DND-41 (cell line): ENCODE data around the gene PARS2.

Source experiments
- EZH2 ChIP-seq: IDR thresholded peaks from 3 replicates; pipeline ENCODE4 v1.6.1; 2012; ENCODE audit warnings: borderline replicate concordance, low read depth, mild to moderate bottlenecking, moderate library complexity, low read length, inconsistent platforms; ENCODE audit not compliant: severe bottlenecking
- TF ChIP-seq, protein P1 (sequence below): IDR thresholded peaks from 2 replicates; pipeline ENCODE4 v1.5.1; 2012; ENCODE audit warnings: borderline replicate concordance, low read length, moderate library complexity, mild to moderate bottlenecking; ENCODE audit not compliant: poor library complexity, severe bottlenecking; ENCODE audit errors: extremely low read depth

DNA sequence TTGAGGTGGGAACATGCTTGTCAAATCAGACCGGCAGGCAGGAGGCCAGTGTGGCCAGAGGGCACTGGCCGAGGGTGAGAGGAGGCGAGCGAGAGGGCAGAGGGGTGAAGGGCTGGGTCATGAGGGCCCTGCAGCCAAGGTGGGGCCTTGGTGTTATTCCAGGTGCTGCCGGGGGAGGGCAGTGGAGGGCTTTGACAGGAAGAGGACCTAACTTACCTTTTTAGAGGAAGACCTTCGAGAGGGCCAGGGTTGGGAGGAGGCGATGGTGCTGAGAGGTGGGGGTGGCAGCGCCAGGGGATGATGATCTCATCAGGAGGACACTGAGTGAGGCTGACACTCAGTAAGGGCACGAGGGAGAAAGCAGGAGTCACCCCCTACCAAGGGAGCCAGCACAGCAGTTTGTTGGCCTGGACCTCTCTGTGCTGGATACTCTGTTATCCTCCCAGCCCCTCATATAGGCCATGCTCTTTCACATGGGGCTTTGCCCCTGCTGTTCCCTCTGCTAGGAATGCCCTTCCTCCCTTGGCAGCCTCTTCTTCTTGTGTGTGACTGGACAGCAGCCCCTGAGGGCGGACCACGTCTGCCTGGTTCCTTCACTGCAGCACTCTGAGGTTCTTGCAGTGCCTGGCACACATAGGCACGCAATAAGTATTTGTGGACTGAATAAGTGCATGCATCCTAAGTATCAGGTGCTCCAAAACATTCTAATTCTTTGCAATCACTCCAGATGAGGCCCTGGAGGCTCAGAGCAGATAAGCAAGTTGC is 44.3 kb upstream of the PARS2 start:
- TF ChIP-seq, protein P1, sequence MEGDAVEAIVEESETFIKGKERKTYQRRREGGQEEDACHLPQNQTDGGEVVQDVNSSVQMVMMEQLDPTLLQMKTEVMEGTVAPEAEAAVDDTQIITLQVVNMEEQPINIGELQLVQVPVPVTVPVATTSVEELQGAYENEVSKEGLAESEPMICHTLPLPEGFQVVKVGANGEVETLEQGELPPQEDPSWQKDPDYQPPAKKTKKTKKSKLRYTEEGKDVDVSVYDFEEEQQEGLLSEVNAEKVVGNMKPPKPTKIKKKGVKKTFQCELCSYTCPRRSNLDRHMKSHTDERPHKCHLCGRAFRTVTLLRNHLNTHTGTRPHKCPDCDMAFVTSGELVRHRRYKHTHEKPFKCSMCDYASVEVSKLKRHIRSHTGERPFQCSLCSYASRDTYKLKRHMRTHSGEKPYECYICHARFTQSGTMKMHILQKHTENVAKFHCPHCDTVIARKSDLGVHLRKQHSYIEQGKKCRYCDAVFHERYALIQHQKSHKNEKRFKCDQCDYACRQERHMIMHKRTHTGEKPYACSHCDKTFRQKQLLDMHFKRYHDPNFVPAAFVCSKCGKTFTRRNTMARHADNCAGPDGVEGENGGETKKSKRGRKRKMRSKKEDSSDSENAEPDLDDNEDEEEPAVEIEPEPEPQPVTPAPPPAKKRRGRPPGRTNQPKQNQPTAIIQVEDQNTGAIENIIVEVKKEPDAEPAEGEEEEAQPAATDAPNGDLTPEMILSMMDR: no peak
- no peak for TF ChIP-seq EZH2
